DLD1 (cell line): ENCODE measurements around the gene CDH26.

ENCODE experiments used
- in situ Hi-C: cut with HindIII; loops from 2 replicates; pipeline ENCODE4 v1.10.0; 2017; ENCODE audit warnings: low sequenced_read_pairs

Gene CDH26

DNA sequence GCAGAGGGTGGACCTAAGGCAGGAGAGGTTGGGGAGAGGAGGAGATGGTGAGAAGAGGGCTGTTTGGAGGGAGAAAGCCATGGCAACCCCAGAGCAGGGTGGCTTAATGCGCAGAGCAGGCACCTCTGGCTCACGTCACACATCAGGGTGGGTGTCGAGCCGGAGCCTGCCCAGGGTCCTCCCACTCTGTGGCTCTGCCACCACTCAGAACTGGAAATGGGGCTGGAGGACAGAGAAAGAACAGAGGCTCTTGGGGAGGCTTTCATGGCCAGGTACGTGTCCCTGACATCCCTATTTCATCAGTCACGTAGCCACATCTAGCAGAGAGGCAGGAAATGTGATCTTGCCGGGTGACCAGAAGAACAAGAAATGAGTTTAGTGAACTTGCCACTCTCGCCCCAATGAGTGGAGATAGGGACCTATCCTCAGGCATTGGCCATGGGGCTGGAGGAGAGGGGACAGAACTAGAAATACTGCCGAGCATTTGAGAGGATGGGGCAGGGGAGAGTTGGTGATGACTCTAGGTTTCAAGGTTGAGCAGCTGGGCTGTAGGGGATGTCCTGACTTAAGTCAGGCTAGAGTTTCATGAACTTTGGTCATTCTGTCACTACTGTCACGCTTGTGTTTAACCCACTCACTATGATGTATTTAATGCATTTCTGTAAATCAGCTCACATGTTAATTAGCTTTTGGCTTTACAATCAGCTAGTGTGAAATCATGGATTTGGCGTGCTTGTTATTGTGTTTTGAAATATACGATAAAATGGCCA is 52.7 kb downstream of the CDH26 start:
- in situ Hi-C loops: no loop called here

DNA sequence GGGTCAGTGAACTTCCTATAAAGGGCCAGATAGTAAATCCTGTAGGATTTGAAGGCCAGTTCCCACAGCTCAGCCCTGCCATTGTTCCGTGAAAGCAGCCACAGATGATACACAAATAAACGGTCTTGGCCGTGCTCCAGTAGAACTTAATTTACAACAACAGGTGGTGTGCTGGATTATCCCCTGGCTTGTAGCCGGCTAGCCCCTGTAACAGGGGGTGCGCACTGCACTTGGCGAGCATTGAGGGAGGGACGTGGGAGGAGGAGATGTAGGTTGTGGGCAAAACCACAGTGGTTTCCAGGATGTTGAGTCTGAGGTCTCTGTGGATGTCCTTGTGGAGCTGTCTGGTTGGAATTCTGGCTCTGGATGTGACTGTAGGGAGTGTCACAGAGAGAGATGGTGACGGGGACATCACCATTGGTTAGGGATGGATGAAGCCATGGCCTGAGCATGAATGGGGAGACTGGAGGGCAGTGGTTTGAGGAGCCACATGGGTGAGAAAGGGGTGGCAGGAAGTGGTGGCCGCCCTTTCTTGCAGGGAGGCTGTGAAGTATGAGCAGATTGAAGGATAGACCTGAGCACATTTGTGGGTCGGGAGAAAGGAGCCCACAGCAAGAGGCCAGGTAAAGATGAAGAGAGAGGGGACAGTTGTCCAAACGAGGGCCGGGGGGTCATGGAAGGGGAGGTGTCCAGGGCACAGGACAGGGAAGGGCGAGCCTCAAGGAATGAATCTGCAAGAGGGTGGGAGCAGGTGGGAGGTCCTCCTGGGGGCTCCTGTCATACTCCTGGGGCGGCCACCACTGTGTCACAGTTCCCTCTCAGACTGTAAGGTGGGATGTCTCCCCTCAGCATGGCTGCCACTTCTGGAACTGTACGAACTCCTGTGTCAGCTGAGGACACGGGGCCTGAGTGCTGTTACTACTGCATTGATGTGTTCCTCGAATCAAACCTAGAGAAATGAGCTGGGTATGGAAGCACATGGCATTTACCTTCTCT is 53.6 kb downstream of the CDH26 start:
- in situ Hi-C loops: no loop called here

DNA sequence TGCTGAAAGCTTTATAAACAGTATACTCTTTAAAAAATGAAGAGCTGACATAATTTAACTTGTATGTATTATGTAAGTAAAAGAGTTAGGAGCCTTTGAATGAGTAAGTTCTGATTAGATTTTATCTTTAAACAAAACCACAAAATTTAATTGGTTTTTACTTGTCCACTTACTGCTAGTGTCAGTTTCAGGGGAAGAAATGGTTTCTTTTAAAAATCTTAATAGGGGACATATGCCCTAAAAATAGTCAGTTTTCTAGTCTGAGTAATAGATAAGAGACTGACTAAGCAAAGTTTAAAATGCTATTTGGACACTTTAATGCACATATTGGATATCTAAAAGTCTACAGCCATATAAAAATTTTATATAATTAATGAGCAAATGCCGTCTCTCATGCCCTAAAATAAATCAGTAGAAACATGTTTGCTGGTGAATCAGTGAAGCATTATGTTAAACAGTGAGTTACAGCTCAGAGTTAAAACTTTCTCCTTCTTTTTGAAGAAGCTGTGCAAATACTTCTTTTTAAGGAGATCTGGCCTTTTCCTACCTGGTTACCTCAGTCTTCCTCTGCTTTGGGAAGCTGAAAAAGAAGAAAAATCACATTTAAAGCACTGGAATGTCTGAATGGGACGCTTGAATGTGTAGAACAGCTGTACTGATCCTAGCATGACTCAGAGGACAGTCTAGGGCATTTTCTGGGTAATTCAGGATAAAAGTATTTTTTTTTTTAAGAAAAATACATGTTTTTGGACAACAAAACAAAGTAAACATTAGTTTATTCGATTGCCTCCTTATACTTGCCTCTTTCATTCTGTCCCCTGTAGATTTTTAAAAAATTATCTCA is 55.3 kb downstream of the CDH26 start:
- in situ Hi-C loops: no loop called here

DNA sequence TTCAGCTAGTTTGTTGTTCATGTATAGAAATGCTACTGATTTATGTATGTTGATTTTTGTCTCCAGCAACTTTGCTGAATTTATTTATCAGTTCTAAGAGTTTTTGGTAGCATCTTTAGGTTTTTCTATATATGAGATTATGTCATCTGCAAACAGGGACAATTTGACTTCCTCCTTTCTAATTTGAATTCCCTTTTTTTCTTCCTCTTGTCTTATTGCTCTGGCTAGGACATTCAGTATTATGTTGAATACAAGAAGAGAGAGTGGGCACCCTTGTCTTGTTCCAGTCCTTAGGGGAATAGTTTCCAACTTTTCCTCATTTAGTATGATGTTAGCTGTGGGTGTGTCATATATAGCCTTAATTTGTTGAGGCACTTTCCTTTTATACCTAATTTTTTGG is 58.2 kb downstream of the CDH26 start:
- in situ Hi-C loops: no loop called here

DNA sequence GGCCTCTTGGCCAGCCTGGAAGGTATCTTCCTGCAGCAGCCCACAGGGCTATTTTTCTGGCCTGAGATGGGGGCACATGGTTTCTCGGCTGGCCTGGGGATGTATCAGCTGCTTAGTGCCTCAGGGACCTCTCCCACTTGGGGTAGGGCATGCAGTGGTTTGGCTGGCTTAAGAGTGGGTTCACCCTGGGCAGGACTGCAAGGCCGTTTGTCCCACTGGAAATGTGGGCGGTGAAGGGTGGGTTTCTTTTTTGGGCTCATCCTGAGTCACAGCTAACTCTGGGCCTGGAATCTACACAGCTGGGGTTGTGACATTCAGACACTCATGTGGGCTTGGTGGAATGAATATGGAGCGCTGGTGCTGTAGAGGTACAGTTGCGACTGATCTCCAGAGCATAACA is 62.0 kb downstream of the CDH26 start:
- in situ Hi-C loops: no loop called here

DNA sequence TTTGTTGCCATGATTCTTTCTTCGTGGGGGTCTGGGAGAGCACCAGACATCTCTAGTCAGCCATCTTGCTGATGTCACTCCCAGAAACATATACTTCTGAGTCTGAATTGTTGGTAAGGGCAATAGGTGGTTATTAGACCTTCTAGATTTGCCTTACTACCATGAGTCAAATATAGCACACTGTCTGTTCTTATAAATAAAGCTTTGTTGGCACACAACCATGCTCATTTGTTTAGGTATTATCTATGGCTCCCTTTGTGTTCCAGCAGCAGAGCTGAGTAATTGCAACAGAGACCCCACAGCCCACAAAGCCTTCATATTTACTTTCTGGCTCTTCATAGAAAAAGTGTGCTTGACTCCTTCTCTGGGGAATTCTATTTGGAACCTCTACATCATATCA is 62.9 kb downstream of the CDH26 start:
- in situ Hi-C loops: no loop called here

DNA sequence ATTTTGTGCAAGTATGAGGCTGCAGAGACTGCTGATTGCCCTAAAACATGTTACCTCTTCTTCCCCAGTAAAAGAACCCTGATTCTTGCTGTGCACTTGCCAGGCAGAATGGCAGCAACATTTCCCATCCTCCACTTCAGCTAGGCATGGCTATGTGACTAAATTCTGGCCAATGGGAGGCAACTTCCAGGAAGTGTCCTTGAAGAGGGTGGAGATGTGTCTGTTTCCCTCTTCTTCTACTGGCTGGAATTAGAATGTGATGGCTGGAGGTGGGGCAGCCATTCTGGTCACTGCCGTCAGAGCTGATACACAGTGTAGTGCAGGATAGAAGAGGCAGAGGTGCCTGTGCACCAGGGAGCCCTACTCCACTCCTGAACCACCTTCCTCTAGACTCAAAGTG is 64.6 kb downstream of the CDH26 start:
- in situ Hi-C loops: no loop called here

DNA sequence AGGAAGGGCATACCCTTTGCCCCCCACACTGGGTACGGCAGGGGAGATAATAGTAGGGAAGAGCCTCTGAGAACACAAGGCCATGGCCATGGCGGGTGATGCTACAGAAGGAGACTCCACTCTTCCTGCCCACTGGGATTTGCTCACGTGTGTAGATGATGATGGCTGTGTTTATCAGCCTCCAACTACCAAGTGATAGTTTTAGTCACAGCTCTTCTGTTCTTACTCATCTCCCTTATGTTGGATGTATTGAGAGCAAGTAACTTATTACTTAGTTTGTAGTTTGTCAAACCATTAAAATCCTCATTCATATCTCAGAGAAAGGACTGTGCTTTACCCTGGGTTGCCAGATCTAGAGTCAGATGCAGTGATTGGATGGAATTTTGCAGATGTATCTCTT is 66.0 kb downstream of the CDH26 start:
- in situ Hi-C loops: no loop called here

DNA sequence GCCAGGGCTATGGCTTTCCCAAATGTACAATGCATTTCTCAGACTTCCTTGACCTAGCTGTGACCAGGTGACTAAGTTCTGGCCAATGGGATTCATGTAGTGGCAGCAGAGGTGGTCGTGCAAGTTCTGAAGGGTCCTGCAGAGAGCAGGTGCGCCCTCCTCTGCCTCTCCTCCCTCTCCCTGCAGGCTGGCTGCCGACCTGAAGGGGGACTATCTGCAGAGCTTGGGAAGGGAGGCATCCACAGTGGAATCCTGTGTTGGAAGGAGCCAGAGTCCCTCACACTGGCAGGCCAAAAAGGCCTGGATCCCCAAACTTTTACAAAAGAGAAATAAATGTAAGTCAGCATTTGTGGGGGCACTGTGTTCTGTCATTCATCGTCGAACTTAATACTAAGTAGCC is 66.6 kb downstream of the CDH26 start:
- in situ Hi-C loops: no loop called here

DNA sequence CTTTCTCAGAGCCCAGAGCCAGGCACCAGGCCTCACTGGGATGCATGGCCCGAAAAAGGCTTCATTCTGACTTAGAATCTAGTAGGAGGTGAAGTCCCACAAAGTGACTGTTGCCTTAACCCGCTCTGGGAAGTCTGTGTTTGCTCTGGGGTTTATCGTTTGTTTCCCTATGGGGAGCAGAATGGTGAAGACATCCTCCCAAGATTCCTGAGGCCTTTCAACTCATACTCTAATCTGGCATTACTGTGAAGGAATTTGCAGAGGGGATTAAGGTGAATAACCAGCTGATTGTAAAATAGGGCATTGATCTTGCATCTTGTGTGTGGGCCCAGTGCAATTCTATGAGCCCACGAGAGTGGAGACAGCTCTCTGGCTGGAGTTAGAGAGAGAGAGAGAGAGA is 67.8 kb downstream of the CDH26 start:
- in situ Hi-C loops: no loop called here

DNA sequence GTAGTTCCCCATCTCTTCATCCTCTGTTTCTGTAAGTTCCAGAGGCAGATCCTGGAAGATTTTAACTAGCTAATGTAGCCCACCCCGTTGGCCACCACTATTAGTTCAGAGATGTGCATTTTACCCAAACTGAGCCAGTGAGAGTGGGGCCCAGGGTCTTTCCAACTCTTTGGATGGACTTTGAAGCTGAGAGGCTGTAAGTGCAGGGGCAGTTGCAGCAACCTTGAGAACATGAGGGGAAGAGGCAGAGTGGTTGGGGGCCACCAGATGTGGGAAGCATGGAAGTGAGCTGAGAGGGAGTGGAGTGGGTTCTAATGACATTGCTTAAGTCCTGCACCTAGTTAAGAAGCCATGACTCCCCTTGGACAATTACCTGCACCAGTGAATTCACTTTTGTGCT is 72.2 kb downstream of the CDH26 start:
- in situ Hi-C loops: no loop called here

DNA sequence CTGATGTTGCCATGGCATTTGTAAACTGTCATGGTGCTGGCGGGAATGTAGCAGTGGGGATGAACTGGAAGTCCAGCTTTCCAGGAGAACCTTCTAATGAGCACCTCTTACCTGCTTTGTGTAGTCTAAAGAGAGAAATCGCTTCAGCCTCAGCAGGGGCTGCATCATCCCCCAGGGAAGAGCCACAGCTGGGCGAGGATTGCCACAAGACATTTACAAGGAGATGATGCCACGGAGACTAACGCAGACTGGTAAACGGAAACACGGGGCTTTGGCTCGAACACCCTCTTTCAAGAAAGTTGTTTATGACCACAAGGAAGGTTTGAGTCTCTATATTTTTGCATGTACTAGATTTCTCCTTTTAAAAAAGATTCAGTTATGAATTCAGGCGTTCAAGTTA is 72.9 kb downstream of the CDH26 start:
- in situ Hi-C loops: no loop called here

DNA sequence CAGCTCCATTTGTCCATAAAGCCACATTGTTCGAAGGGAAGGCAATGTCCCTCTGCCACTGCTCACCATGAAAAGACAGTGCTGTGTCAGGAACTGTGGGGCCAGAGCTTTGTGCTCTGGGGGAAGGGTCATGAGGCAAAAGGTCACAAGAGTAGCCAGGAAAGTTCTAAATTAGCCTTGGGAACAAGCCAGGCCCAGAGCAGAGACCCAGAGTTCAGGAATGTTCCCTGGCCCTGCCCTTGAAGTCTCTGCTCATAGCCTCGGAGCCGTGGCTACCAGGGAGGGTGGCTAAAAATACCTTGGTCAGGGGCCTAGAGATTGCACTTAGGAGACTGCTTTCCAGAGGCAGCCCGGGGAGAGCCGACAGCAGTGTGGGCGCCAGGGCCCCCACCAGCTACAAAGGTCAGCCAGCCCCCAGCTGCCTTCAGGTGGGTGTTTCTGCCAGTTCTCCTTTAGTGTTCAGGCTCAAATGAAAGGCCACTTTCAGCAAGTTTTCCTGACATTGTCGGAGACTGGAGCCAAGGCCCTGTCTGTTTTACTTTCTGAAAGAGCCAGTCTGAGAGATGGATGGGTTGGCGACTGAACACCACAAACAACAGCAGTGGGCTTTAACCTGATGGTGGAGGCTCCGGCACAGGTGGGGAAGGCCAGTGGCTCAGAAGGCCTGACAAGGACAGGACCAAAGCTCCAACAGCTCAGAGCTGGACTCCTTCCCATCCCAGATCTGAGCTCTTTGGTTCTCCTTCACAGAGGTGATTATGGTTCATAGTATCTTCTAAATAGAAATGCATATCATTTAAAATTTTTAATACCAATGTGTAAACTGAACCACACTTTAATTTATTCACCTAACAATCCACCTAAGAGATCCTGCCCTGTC is 76.2 kb downstream of the CDH26 start:
- in situ Hi-C loops: no loop called here

DNA sequence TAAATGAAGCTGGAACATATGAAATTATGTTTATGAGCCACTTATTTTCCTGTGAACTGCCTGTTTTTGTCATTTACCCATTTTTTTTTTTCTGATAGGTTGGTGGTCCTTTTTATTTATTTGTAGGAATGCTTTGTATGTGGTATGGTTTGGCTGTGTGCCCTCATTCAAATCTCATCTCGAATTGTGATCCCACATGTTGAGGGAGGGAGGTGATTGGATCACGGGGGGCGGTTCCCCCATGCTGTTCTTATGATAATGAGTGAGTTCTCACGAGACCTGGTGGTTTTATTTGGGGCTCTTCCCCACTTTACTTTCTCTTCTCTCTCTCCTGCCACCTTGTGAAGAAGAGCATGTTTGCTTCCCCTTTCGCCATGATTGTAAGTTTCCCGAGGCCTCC is 77.3 kb downstream of the CDH26 start:
- in situ Hi-C loops: no loop called here

DNA sequence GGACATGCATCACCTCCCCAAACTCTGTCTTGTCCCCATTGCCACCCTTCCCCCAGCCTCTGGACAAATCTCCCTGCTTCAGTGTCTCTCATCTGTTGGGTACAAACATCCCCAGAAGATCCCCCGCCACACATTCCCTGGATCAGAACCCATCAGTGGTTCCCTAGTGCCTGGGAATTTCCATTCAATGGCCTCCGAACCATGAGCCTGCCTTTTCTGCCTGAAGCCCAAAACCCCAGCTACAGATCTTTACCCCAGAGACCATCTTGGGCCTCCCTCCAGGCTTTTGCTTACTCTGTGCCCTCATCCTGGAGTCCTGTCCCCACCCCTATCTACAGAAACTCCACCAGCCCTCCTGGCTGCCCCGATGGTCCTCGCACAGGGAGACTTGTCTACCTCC is 78.1 kb downstream of the CDH26 start:
- in situ Hi-C loops: no loop called here

DNA sequence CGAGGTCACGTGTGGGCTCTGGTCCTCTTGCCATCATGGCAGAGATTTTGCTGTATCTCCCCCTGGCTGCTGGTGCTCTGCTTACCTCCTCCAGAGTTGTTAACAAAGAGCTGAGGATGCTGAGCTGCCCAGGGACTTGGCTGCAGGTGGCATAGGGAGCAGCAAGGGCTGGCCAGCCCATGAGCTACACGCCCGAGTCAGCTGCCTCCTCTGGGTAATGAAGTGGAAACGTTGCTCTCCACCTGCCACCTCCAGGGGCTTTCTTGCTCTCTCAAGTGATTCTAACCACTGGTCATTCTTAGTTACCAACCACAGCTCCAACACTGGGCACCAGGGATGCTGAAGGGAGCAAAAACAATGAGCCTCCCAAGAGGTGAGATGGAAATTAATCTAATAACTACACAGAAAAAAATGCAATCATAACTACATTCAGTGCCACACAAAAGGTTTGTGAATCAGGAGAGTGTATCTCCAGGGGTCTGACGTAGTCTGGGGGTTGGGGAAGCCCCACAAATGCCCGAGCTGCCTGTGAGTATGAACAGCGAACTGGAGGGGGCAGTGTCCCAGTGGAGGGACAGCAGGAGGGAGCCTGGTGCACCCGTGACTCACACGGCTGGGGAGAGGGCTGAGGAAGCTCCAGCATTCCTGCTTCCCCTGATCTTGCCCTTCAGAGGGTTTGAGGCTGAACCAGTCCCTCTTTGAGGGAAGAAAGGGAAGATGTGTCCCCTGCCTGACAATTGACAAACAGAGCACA is 78.7 kb downstream of the CDH26 start:
- in situ Hi-C loops: no loop called here

DNA sequence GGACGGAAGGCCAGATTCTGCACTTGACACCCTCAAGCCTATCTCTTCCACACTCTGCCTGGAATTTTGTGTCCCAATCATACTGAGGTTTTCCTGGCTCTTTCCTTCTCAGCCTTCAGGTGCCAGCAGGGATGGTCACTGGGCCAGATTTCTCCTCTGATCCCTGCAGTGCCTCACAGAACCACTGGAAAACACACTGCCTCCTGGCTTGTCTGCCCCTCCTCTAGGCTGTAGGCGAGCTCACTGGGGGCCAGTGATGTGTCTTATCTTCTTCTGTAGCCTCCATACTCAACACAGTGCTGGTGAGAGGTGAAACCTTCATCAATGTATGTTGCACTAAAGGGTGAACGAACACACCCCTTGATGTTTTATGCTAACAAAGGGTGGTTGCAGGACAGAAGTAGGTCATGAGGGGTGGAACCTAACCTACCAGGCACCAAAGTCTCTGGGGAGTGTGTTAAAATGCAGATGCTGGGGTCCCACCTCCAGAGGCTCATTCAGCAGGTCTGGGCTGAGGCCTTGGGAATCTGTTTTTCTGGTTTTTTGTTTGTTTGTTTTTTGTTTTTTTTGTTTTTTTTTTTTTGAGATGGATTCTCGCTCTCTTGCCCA is 80.3 kb downstream of the CDH26 start:
- in situ Hi-C loops: no loop called here

DNA sequence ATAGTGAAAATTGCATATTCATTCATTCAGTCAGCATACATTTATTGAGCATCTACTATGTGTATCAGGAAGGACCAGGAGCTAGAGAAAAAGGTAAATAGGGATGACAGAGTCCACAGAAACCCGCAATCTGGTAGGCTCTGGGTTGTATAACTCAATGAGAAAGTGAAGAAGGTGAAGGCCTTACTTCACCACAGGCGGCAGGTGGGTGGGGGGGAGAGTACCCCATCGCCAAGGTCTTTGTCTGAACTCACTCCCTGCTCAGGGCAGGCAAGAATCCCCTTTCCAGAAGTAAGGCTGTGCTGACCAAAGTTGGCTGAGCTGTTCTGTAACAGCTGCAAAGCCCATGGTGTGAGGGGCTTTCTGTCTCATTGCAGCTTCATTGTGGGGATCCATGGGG is 81.3 kb downstream of the CDH26 start:
- in situ Hi-C loops: no loop called here
